ENCODE results near the gene KCNAB1.

DNA sequence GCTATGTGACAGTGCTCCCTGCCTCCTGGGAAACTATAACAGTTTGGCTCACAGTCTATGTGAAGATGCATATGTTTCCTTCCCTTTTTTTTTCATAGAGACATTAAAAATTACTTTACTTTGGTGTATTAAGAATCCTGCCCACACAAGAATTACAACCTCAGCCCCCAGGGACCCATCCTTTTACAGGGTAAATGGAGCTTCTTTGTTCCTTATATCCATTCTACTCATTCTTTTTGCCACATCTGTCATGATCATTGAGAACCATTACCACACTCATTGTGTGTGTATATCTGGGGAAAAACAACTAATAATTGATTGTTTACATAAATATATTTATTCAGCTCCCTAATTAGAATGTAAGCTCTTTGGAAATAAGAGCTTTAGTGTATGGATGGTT lies 277.2 kb downstream of the KCNAB1 start:
- TF ChIP-seq EZH2phosphoT487 (IDR thresholded peaks at IDR 0.05; ENCODE audit: low read length) (no peak), EZH2 (optimal IDR thresholded peaks at IDR 0.05; ENCODE audit: low read depth, low read length) (no peak)
- TF ChIP-seq, protein P1, sequence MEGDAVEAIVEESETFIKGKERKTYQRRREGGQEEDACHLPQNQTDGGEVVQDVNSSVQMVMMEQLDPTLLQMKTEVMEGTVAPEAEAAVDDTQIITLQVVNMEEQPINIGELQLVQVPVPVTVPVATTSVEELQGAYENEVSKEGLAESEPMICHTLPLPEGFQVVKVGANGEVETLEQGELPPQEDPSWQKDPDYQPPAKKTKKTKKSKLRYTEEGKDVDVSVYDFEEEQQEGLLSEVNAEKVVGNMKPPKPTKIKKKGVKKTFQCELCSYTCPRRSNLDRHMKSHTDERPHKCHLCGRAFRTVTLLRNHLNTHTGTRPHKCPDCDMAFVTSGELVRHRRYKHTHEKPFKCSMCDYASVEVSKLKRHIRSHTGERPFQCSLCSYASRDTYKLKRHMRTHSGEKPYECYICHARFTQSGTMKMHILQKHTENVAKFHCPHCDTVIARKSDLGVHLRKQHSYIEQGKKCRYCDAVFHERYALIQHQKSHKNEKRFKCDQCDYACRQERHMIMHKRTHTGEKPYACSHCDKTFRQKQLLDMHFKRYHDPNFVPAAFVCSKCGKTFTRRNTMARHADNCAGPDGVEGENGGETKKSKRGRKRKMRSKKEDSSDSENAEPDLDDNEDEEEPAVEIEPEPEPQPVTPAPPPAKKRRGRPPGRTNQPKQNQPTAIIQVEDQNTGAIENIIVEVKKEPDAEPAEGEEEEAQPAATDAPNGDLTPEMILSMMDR (IDR thresholded peaks at IDR 0.05; ENCODE audit: low read length), result no peak
